Stimulated activated memory B cell treated with anti-CD40 and anti-IgM and Interleukin-4, amounts not matched to agents 10 μg/mL and 1 μg/mL and 100 μg/mL, for 72 hours (primary cell): ENCODE data around the gene SRSF4.
"Not testable (repeated sequence)": the region's sequence is repeated elsewhere in the genome, so short reads cannot be mapped to it uniquely, and the experiment has no call there.

Experiments used
- ATAC-seq: fragments of 150-1000 bp; cut with Tn5 transposase; 2 replicates; pipeline ENCODE4 v1.10.0; 2021
- H3K27ac Mint-ChIP-seq: one replicate; pipeline ENCODE4 v1.8.0; 2022; ENCODE audit warnings: mild to moderate bottlenecking, mixed read lengths
- H3K27me3 Mint-ChIP-seq: one replicate; pipeline ENCODE4 v1.8.0; 2022; ENCODE audit warnings: mixed read lengths
- H3K36me3 Mint-ChIP-seq: one replicate; pipeline ENCODE4 v1.8.0; 2022; ENCODE audit warnings: mixed read lengths
- H3K4me1 Mint-ChIP-seq: one replicate; pipeline ENCODE4 v1.8.0; 2022; ENCODE audit warnings: mixed read lengths
- H3K4me3 Mint-ChIP-seq: one replicate; pipeline ENCODE4 v1.8.0; 2022; ENCODE audit warnings: mild to moderate bottlenecking, moderate library complexity, mixed read lengths
- H3K9me3 Mint-ChIP-seq: one replicate; pipeline ENCODE4 v1.8.0; 2022; ENCODE audit warnings: mixed read lengths

SRSF4 gene

DNA sequence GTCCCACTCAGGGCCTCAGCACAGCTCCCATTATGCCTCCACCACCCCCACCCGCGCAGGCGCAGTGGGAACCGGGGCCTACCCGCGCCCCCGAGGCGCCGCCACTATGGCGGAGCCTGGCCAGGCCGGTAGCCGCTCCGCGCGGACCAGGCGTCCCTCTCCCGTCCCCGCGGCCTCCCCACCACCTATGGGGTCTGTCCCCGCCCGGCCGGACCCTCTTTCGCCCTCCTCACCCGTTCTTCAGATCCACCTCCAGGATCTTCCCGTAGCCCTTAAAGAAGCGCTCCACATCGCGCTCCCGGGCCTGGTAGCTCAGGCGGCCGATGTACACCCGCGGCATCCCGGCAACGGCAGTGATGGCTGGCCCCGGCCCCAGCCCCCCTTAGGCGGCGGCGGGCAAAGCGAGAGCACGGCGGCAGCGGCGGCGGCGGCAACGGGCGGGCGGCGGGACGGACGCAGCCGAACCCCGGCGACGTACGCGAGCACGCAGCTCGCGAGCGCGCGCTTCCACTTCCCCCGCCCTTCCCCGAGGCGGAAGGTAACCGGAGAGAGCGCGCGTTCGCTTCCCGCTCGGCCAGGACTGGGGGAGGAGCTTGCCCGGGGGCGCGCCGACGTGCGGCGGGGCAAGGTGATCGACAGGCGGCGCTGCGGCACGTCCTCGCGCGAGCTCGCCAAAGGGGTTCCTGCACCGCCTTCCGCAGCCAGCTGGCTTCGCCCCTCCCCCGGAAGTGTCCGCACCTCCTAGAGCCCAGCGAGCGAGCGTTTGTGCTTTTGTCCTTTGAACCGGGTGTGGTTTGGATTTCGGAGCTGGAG lies at the start of gene SRSF4:
SRSF4 (minus strand) TSS at position 488 of the 813 bp plus-strand sequence; CDS start at position 340, 148 bp downstream.
- Mint-ChIP-seq H3K27me3 (no peaks in the 10 kb centered on the region), H3K4me1 (peaks cover 47% of the 10 kb centered on the region), H3K4me3 (peak within 1 kb of the TSS; percentile 94), H3K27ac (peak within 1 kb of the TSS; percentile 94), H3K36me3 (peaks cover 28% of the 10 kb centered on the region), H3K9me3 (no peaks in the 10 kb centered on the region)
- peak; percentile 98 for ATAC-seq

GRCh38 chr1:29230553-29231378 lies 49.1 kb upstream of the SRSF4 start, which contains the start of gene MECR:
Gene MECR, minus strand, starts transcription at chr1:29230934. Its CDS starts 28 bp downstream, at chr1:29230906.
- Mint-ChIP-seq H3K27ac (peak within 1 kb of the TSS; percentile 93), H3K9me3 (no peaks in the 10 kb centered on the region)
- ATAC-seq, result peak; percentile 98

GRCh38 chr1:29230204-29230552 lies 48.5 kb upstream of the SRSF4 start:
- Mint-ChIP-seq H3K27ac (peak overlapping the region; percentile 93), H3K4me1 (peaks cover 20% of the 10 kb centered on the region), H3K36me3 (no peaks in the 10 kb centered on the region), H3K9me3 (no peaks in the 10 kb centered on the region), H3K27me3 (peaks cover 18% of the 10 kb centered on the region), H3K4me3 (peak overlapping the region; percentile 88)
- ATAC-seq, result no peak

More at GRCh38 chr1:29230553-29231378, 49.1 kb upstream of the SRSF4 start, which contains the start of gene MECR:
- H3K36me3 Mint-ChIP-seq, result no peaks in the 10 kb centered on the region
- peak within 1 kb of the TSS; percentile 88 for H3K4me3 Mint-ChIP-seq
- H3K27me3 Mint-ChIP-seq, result peaks cover 18% of the 10 kb centered on the region
- peaks cover 20% of the 10 kb centered on the region for H3K4me1 Mint-ChIP-seq

GRCh38 chr1:29227511-29227910 lies 45.8 kb upstream of the SRSF4 start:
- no peak overlapping the region for H3K27ac Mint-ChIP-seq
- peaks cover 20% of the 10 kb centered on the region for H3K4me1 Mint-ChIP-seq
- no peak overlapping the region for H3K4me3 Mint-ChIP-seq
- H3K36me3 Mint-ChIP-seq, result peaks cover 10% of the 10 kb centered on the region
- H3K27me3 Mint-ChIP-seq, result no peaks in the 10 kb centered on the region
- no peak for ATAC-seq
- no peaks in the 10 kb centered on the region for H3K9me3 Mint-ChIP-seq

DNA sequence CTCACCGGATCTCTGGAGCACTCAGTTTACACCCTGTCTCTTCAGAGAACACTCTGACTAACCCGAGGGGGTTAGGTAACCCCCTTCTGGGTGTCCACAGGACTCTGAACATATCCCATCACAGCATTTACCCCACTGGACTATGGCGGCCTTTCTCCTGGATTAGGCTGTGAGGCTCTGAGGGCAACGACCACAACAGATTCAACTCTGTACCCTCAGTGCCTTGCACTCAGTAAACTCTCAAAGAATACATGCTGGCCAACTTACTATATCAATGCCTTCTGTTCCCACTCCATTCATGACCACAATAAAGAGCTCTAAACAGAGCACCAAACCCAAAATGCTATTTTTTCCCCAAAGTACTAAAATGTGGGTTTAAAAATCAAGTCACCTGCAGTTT lies 43.7 kb upstream of the SRSF4 start:
- Mint-ChIP-seq H3K4me3 (no peak overlapping the region), H3K27me3 (no peaks in the 10 kb centered on the region), H3K27ac (no peak overlapping the region), H3K36me3 (peaks cover 25% of the 10 kb centered on the region), H3K9me3 (no peaks in the 10 kb centered on the region), H3K4me1 (peaks cover 9% of the 10 kb centered on the region)
- ATAC-seq, result no peak

- Mint-ChIP-seq H3K4me1 (peaks cover under 1% of the 10 kb centered on the region), H3K9me3 (no peaks in the 10 kb centered on the region), H3K27me3 (no peaks in the 10 kb centered on the region), H3K27ac (no peak overlapping the region), H3K4me3 (no peak overlapping the region), H3K36me3 (peaks cover 34% of the 10 kb centered on the region)
- no peak for ATAC-seq
These were observed 42.7 kb upstream of the SRSF4 start for GRCh38 chr1:29224356-29224837.

- Mint-ChIP-seq H3K27ac (no peak overlapping the region), H3K9me3 (no peaks in the 10 kb centered on the region), H3K4me3 (no peak overlapping the region), H3K27me3 (no peaks in the 10 kb centered on the region), H3K4me1 (no peaks in the 10 kb centered on the region), H3K36me3 (peaks cover 41% of the 10 kb centered on the region)
- ATAC-seq, result no peak
These were observed 41.8 kb upstream of the SRSF4 start for GRCh38 chr1:29223521-29223920.

GRCh38 chr1:29222686-29223085 lies 41.0 kb upstream of the SRSF4 start:
- ATAC-seq, result no peak
- Mint-ChIP-seq H3K4me1 (no peaks in the 10 kb centered on the region), H3K36me3 (peaks cover 41% of the 10 kb centered on the region), H3K27ac (no peak overlapping the region), H3K9me3 (no peaks in the 10 kb centered on the region), H3K4me3 (no peak overlapping the region), H3K27me3 (no peaks in the 10 kb centered on the region)

DNA sequence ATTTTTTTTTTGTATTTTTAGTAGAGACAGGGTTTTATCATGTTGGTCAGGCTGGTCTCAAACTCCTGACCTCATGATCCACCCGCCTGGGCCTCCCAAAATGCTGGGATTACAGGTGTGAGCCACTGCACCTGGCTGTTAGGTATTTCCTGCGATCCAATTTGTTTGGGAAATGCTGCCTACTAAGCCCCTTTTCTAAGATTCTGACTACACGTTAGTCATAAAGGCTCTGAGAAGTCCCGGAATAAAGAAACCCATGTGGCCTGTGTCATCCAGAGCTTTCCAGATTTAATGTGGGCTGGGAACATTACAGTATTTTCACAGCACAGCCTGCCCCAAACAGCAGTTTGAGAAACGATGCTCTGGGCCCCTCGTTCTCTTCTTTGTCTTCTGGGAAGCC lies 40.6 kb upstream of the SRSF4 start:
- not testable (repeated sequence) for ATAC-seq, H3K4me1 Mint-ChIP-seq, H3K27me3 Mint-ChIP-seq, H3K9me3 Mint-ChIP-seq, H3K27ac Mint-ChIP-seq, H3K4me3 Mint-ChIP-seq
- H3K36me3 Mint-ChIP-seq, result peaks cover 41% of the 10 kb centered on the region

GRCh38 chr1:29221296-29221695 lies 39.6 kb upstream of the SRSF4 start:
- Mint-ChIP-seq H3K36me3 (peaks cover 41% of the 10 kb centered on the region), H3K9me3 (no peaks in the 10 kb centered on the region), H3K4me1 (no peaks in the 10 kb centered on the region), H3K4me3 (no peak overlapping the region), H3K27me3 (no peaks in the 10 kb centered on the region), H3K27ac (no peak overlapping the region)
- ATAC-seq, result no peak

- Mint-ChIP-seq H3K9me3 (no peaks in the 10 kb centered on the region), H3K36me3 (peaks cover 50% of the 10 kb centered on the region), H3K4me3 (no peak overlapping the region), H3K27ac (no peak overlapping the region), H3K27me3 (no peaks in the 10 kb centered on the region), H3K4me1 (no peaks in the 10 kb centered on the region)
- ATAC-seq, result no peak
These were observed 36.5 kb upstream of the SRSF4 start for GRCh38 chr1:29218223-29218622.

- no peak for ATAC-seq
- Mint-ChIP-seq H3K9me3 (no peaks in the 10 kb centered on the region), H3K4me1 (no peaks in the 10 kb centered on the region), H3K27ac (no peak overlapping the region), H3K4me3 (no peak overlapping the region), H3K36me3 (peaks cover 50% of the 10 kb centered on the region), H3K27me3 (no peaks in the 10 kb centered on the region)
These were observed 35.9 kb upstream of the SRSF4 start for GRCh38 chr1:29217633-29218032.

GRCh38 chr1:29213055-29213454 lies 31.4 kb upstream of the SRSF4 start:
- H3K4me1 Mint-ChIP-seq, result peaks cover 23% of the 10 kb centered on the region
- H3K9me3 Mint-ChIP-seq, result no peaks in the 10 kb centered on the region
- H3K27me3 Mint-ChIP-seq, result no peaks in the 10 kb centered on the region
- no peak overlapping the region for H3K4me3 Mint-ChIP-seq
- H3K36me3 Mint-ChIP-seq, result peaks cover 41% of the 10 kb centered on the region
- ATAC-seq, result no peak
- no peak overlapping the region for H3K27ac Mint-ChIP-seq

GRCh38 chr1:29211086-29212030 lies 29.7 kb upstream of the SRSF4 start:
- H3K27me3 Mint-ChIP-seq, result no peaks in the 10 kb centered on the region
- H3K9me3 Mint-ChIP-seq, result no peaks in the 10 kb centered on the region
- peaks cover 23% of the 10 kb centered on the region for H3K4me1 Mint-ChIP-seq
- ATAC-seq, result no peak
- H3K36me3 Mint-ChIP-seq, result peaks cover 41% of the 10 kb centered on the region
- H3K27ac Mint-ChIP-seq, result peak overlapping the region; percentile 13
- H3K4me3 Mint-ChIP-seq, result no peak overlapping the region
